ENCODE data around the gene ZNF384.

DNA sequence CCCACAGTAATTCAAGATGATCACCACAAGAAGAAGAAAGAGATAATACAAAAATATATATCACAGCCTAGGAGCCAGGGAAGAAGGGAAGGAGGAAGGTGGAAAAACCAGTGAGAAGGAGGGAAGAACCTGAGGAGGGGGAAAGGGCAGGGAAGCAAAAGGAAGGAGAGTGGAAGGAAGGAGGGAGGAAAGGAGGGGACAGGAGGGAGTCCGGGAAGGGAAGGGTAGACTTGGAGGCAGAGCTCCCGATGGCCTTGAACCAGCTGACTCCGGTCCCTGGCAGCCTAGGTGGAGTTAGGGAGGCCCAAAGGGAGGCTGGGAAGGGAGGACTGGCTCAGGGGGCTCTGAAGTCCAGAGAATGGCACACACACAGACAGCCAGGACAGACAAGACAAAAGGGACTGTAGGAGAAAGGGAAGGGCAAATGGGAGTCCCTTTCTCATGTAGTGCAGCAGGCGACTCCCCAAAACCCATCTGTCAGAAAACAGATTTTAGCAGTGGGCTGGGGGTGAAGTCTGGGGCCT lies 4.7 kb upstream of the ZNF384 start:
- TF ChIP-seq, protein P1, sequence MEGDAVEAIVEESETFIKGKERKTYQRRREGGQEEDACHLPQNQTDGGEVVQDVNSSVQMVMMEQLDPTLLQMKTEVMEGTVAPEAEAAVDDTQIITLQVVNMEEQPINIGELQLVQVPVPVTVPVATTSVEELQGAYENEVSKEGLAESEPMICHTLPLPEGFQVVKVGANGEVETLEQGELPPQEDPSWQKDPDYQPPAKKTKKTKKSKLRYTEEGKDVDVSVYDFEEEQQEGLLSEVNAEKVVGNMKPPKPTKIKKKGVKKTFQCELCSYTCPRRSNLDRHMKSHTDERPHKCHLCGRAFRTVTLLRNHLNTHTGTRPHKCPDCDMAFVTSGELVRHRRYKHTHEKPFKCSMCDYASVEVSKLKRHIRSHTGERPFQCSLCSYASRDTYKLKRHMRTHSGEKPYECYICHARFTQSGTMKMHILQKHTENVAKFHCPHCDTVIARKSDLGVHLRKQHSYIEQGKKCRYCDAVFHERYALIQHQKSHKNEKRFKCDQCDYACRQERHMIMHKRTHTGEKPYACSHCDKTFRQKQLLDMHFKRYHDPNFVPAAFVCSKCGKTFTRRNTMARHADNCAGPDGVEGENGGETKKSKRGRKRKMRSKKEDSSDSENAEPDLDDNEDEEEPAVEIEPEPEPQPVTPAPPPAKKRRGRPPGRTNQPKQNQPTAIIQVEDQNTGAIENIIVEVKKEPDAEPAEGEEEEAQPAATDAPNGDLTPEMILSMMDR (IDR thresholded peaks at IDR 0.05 in 8 of 11, conservative IDR thresholded peaks at IDR 0.05 in 3 of 11), result no peak
- no peak for TF ChIP-seq POLR2A (IDR thresholded peaks at IDR 0.05)
- TF ChIP-seq POLR2AphosphoS5 (IDR thresholded peaks at IDR 0.05), result no peak
